GM13976 (cell line): ENCODE data around the gene CSNK2B.

ENCODE experiments used
- DNase-seq: peaks from one replicate; pipeline ENCODE4 v3.0.0; 2012; ENCODE audit warnings: low spot score
- CTCF ChIP-seq: IDR thresholded peaks from 2 replicates; pipeline ENCODE4 v1.5.1; 2012; ENCODE audit warnings: borderline replicate concordance, mild to moderate bottlenecking; ENCODE audit not compliant: insufficient read depth; ENCODE audit errors: extremely low read depth, missing control alignments, control extremely low read depth
- in situ Hi-C: fragments of 300-500 bp; cut with MboI; formaldehyde crosslinking; loops from one replicate; pipeline ENCODE4 v1.12.0; 2022; ENCODE audit warnings: low sequenced_read_pairs, mixed read lengths, inconsistent platforms; ENCODE audit not compliant: unreplicated experiment

CSNK2B gene

GRCh38 chr6:31661262-31662123 is 4.4 kb upstream of the CSNK2B start:
- no peak for DNase-seq
- in situ Hi-C loops, result no loop called here
- no peak for TF ChIP-seq CTCF

GRCh38 chr6:31662124-31662723 is 3.7 kb upstream of the CSNK2B start:
- no peak for DNase-seq
- in situ Hi-C loops, result no loop called here
- no peak for TF ChIP-seq CTCF

- DNase-seq, result no peak
- in situ Hi-C loops, result no loop called here
- TF ChIP-seq CTCF, result no peak
These were observed 2.5 kb upstream of the CSNK2B start for GRCh38 chr6:31663126-31663960.

GRCh38 chr6:31663961-31664789 is 1.7 kb upstream of the CSNK2B start:
- no peak for DNase-seq
- in situ Hi-C loops, result no loop called here
- TF ChIP-seq CTCF, result no peak

- in situ Hi-C loops, result no loop called here
- no peak for TF ChIP-seq CTCF
- DNase-seq, result peak; percentile 84
These were observed 935 bp upstream of the CSNK2B start, which contains the start of gene GPANK1 for GRCh38 chr6:31664790-31665500. Gene GPANK1 (minus strand): TSS chr6:31664997. CDS start chr6:31664478, 519 bp downstream.
